HEK293T (cell line): ENCODE measurements around the gene SLC1A1.

Experiments
- CTCF ChIA-PET: fragments of 350-600 bp; formaldehyde crosslinking; extraction: SDS; loops from one replicate; lab custom pipeline; 2021; ENCODE audit warnings: antibody characterized with exemption, inconsistent platforms; lab: Yijun Ruan, JAX
- POLR2A ChIA-PET: fragments of 350-600 bp; formaldehyde crosslinking; extraction: SDS; loops from one replicate; lab custom pipeline; 2020; ENCODE audit warnings: antibody characterized with exemption, inconsistent platforms; lab: Yijun Ruan, JAX
- DNase-seq: peaks from one replicate; pipeline ENCODE4 v3.0.0; 2012; ENCODE audit warnings: mixed read lengths; ENCODE audit errors: extremely low spot score
- ARNT ChIP-seq: fragments of 450-650 bp; IDR thresholded peaks from 2 replicates; pipeline ENCODE4 v1.6.1; 2017; ENCODE audit warnings: mild to moderate bottlenecking
- BHLHE40 ChIP-seq: fragments of 450-650 bp; IDR thresholded peaks from 2 replicates; pipeline ENCODE4 v1.6.1; 2016; ENCODE audit warnings: mild to moderate bottlenecking, moderate library complexity, borderline replicate concordance
- CTBP1 ChIP-seq: fragments of 450-650 bp; IDR thresholded peaks from 2 replicates; pipeline ENCODE4 v1.6.1; 2016; ENCODE audit warnings: borderline replicate concordance
- ELF4 ChIP-seq: fragments of 450-650 bp; IDR thresholded peaks from 2 replicates; pipeline ENCODE4 v1.6.1; 2017; ENCODE audit warnings: antibody characterized with exemption
- FOXA1 ChIP-seq: fragments of 450-650 bp; IDR thresholded peaks from 2 replicates; pipeline ENCODE4 v1.6.1; 2016; ENCODE audit warnings: mild to moderate bottlenecking
- FOXK2 ChIP-seq: fragments of 450-650 bp; IDR thresholded peaks from 2 replicates; pipeline ENCODE4 v1.6.1; 2016; ENCODE audit warnings: mild to moderate bottlenecking
- FOXM1 ChIP-seq: fragments of 450-650 bp; IDR thresholded peaks from 2 replicates; pipeline ENCODE4 v1.6.1; 2017; ENCODE audit warnings: mild to moderate bottlenecking, borderline replicate concordance
- HDGF ChIP-seq: fragments of 450-650 bp; IDR thresholded peaks from 2 replicates; pipeline ENCODE4 v1.6.1; 2017; ENCODE audit warnings: antibody characterized with exemption, borderline replicate concordance
- L3MBTL2 ChIP-seq: fragments of 450-650 bp; conservative IDR thresholded peaks from 2 replicates; pipeline ENCODE4 v1.6.1; 2016; ENCODE audit warnings: mild to moderate bottlenecking
- LEF1 ChIP-seq: fragments of 450-650 bp; IDR thresholded peaks from 2 replicates; pipeline ENCODE4 v1.6.1; 2017; ENCODE audit warnings: mild to moderate bottlenecking, borderline replicate concordance
- NFRKB ChIP-seq: fragments of 450-650 bp; IDR thresholded peaks from 2 replicates; pipeline ENCODE4 v1.6.1; 2016; ENCODE audit warnings: mild to moderate bottlenecking, moderate library complexity
- PKNOX1 ChIP-seq: fragments of 450-650 bp; IDR thresholded peaks from 2 replicates; pipeline ENCODE4 v1.6.1; 2016
- SP1 ChIP-seq: fragments of 450-650 bp; IDR thresholded peaks from 2 replicates; pipeline ENCODE4 v1.6.1; 2017
- SUZ12 ChIP-seq: fragments of 450-650 bp; IDR thresholded peaks from 2 replicates; pipeline ENCODE4 v1.6.1; 2016; ENCODE audit warnings: mild to moderate bottlenecking
- TARDBP ChIP-seq: fragments of 450-650 bp; IDR thresholded peaks from 2 replicates; pipeline ENCODE4 v1.6.1; 2016
- ZNF384 ChIP-seq: fragments of 450-650 bp; IDR thresholded peaks from 2 replicates; pipeline ENCODE4 v1.6.1; 2016

Gene SLC1A1

GRCh38 chr9:4575997-4576396 is 85.7 kb downstream of the SLC1A1 start:
- ChIA-PET POLR2A (no interaction called here), CTCF (no interaction called here)
- no peak for DNase-seq
- TF ChIP-seq LEF1 (no peak), SUZ12 (no peak), CTBP1 (no peak), BHLHE40 (no peak), TARDBP (no peak), SP1 (no peak), HDGF (no peak), ELF4 (no peak), FOXM1 (no peak), FOXA1 (no peak), ARNT (no peak), PKNOX1 (no peak)

- no peak for DNase-seq
- CTCF ChIA-PET: no interaction called here
- POLR2A ChIA-PET: no interaction called here
- TF ChIP-seq TARDBP (no peak), HDGF (no peak), NFRKB (no peak), FOXA1 (no peak), L3MBTL2 (no peak), ELF4 (no peak), FOXM1 (no peak)
Observed at GRCh38 chr9:4576448-4576847, 86.2 kb downstream of the SLC1A1 start.

- no peak for DNase-seq
- CTCF ChIA-PET: no interaction called here
- POLR2A ChIA-PET: no interaction called here
- TF ChIP-seq SP1: no peak
- TF ChIP-seq LEF1: no peak
- TF ChIP-seq NFRKB: no peak
- no peak for TF ChIP-seq FOXK2
- TF ChIP-seq ELF4: no peak
- no peak for TF ChIP-seq BHLHE40
- TF ChIP-seq SUZ12: no peak
Observed at GRCh38 chr9:4579001-4579400, 88.7 kb downstream of the SLC1A1 start.

GRCh38 chr9:4581035-4581760 is 90.9 kb downstream of the SLC1A1 start:
- DNase-seq: no peak
- TF ChIP-seq FOXM1 (no peak), L3MBTL2 (no peak), LEF1 (no peak), HDGF (no peak), TARDBP (no peak), ZNF384 (no peak), NFRKB (no peak)
- ChIA-PET POLR2A (no interaction called here), CTCF (interaction anchor here (0.6 kb wide), 1 partner anchor 507 kb away, joined by 3 read pairs; no protein-coding TSS in a partner anchor)

GRCh38 chr9:4581861-4582565 is 91.7 kb downstream of the SLC1A1 start:
- DNase-seq: no peak
- CTCF ChIA-PET: no interaction called here
- TF ChIP-seq PKNOX1 (no peak), FOXK2 (no peak), FOXA1 (no peak), ELF4 (no peak)
- POLR2A ChIA-PET: no interaction called here

- DNase-seq: no peak
- TF ChIP-seq LEF1 (no peak), FOXK2 (no peak), NFRKB (no peak), ZNF384 (no peak), HDGF (no peak), FOXA1 (no peak), TARDBP (no peak), PKNOX1 (no peak)
- POLR2A ChIA-PET: no interaction called here
- CTCF ChIA-PET: no interaction called here
Observed at GRCh38 chr9:4583001-4583400, 92.7 kb downstream of the SLC1A1 start.

- no peak for TF ChIP-seq ZNF384
- TF ChIP-seq HDGF: no peak
- TF ChIP-seq BHLHE40: no peak
- no peak for TF ChIP-seq TARDBP
- no peak for TF ChIP-seq SUZ12
- no peak for TF ChIP-seq LEF1
- TF ChIP-seq NFRKB: no peak
- TF ChIP-seq FOXM1: no peak
- TF ChIP-seq CTBP1: no peak
- TF ChIP-seq SP1: no peak
- no peak for DNase-seq
- CTCF ChIA-PET: no interaction called here
- POLR2A ChIA-PET: no interaction called here
Observed at GRCh38 chr9:4584636-4585035, 94.4 kb downstream of the SLC1A1 start.
